ENCODE measurements around the gene ZNRF4. TPM values are rescaled to one million over a fixed set of nuclear protein-coding genes. Genes with fewer than 3 reads are reported as not detected.

Gene ZNRF4
- total and polyA plus RNA-seq, 2 donors (not counting 3 experiments of a cell fraction or from before 2014, with no cell fraction given), result not detected

DNA sequence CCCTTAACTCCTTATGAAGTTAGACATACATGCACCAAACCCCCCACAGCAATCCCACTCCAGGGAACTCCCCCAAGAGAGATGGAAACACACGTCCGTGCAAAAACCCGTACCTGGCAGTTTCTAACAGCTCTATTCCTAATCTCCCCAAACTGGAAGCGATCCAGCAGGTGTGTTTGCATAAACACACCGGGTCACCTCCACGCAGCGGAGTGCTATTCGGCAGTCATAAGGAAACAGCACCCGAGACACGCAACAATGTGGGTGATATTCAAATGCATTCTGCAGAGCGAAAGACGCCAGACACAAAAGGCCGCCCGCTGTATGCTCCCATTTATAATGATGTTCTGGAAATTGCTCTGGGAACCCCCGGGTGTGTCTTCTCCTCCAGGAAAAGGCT, 6.8 kb upstream of the ZNRF4 start:
- Histone ChIP-seq H4K20me1 (replicated peaks; ENCODE audit: control insufficient read depth, extremely low read depth, insufficient read depth, low read length) (no peaks in the 10 kb centered on the region), H3K9me3 (replicated peaks; ENCODE audit: control insufficient read depth, insufficient read depth, low read length) (no peaks in the 10 kb centered on the region), H3K27me3 (ENCODE audit: control insufficient read depth in 2 of 2, insufficient read depth in 2 of 2, low read length in 2 of 2) (no peaks in the 10 kb centered on the region), H3K9ac (replicated peaks; ENCODE audit: extremely low read depth, insufficient read depth, low read length) (no peak overlapping the region), H3K36me3 (ENCODE audit: control insufficient read depth in 2 of 2, extremely low read depth in 1 of 2, insufficient read depth in 2 of 2, low read length in 2 of 2) (no peaks in the 10 kb centered on the region), H3K27ac (ENCODE audit: insufficient read depth, low read depth, low read length) (no peak overlapping the region), H3K4me3 (replicated peaks in 1 of 3; ENCODE audit: insufficient read depth in 1 of 3, low read depth in 1 of 3, low read length in 3 of 3) (no peak overlapping the region), H3K79me2 (ENCODE audit: control insufficient read depth, insufficient read depth, low read length) (no peaks in the 10 kb centered on the region), H3K9me1 (replicated peaks; ENCODE audit: control insufficient read depth, extremely low read depth, insufficient read depth, low read length) (no peaks in the 10 kb centered on the region), H3K4me2 (ENCODE audit: insufficient read depth, low read length) (no peak overlapping the region), H3K4me1 (ENCODE audit: control insufficient read depth, extremely low read depth, insufficient read depth, low read length) (no peaks in the 10 kb centered on the region), H2AFZ (ENCODE audit: low read depth, low read length) (no peak overlapping the region)
- DNase-seq (ENCODE audit: low read depth, low spot score), result no peak
- no TSS peak for BruUV-seq (replicated peaks)
- ChIA-PET CTCF (interaction anchor here (0.5 kb wide), 1 partner anchor 125 kb away, joined by 3 read pairs; no protein-coding TSS in a partner anchor), POLR2A (no interaction called here)
- intact Hi-C loops (cut with micrococcal nuclease) (no loop called here), dilution Hi-C loops (cut with MboI; ENCODE audit: extremely low pct_ligation_motif_present, low sequenced_read_pairs) (no loop called here)
- no peak for FAIRE-seq
- TF ChIP-seq EZH2 (IDR thresholded peaks at IDR 0.05; ENCODE audit: borderline replicate concordance, low read depth, low read length, severe bottlenecking) (no peak), MYC (IDR thresholded peaks at IDR 0.05; ENCODE audit: low read depth, low read length) (no peak), GATA2 (IDR thresholded peaks at IDR 0.05; ENCODE audit: insufficient read depth, insufficient read length, low read depth, low read length) (no peak), JUN (IDR thresholded peaks at IDR 0.05; ENCODE audit: borderline replicate concordance, insufficient read depth, insufficient read length, low read depth) (no peak), FOS (IDR thresholded peaks at IDR 0.05; ENCODE audit: borderline replicate concordance, insufficient read depth, low read length) (no peak), POLR2A (IDR thresholded peaks at IDR 0.05; ENCODE audit: low read depth, low read length) (no peak), POLR2AphosphoS5 (IDR thresholded peaks at IDR 0.05; ENCODE audit: insufficient read depth, low read depth, low read length) (no peak)
- TF ChIP-seq, protein P1, sequence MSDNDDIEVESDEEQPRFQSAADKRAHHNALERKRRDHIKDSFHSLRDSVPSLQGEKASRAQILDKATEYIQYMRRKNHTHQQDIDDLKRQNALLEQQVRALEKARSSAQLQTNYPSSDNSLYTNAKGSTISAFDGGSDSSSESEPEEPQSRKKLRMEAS (IDR thresholded peaks at IDR 0.05; ENCODE audit: insufficient read depth, insufficient read length), result no peak
- TF ChIP-seq, protein P2, sequence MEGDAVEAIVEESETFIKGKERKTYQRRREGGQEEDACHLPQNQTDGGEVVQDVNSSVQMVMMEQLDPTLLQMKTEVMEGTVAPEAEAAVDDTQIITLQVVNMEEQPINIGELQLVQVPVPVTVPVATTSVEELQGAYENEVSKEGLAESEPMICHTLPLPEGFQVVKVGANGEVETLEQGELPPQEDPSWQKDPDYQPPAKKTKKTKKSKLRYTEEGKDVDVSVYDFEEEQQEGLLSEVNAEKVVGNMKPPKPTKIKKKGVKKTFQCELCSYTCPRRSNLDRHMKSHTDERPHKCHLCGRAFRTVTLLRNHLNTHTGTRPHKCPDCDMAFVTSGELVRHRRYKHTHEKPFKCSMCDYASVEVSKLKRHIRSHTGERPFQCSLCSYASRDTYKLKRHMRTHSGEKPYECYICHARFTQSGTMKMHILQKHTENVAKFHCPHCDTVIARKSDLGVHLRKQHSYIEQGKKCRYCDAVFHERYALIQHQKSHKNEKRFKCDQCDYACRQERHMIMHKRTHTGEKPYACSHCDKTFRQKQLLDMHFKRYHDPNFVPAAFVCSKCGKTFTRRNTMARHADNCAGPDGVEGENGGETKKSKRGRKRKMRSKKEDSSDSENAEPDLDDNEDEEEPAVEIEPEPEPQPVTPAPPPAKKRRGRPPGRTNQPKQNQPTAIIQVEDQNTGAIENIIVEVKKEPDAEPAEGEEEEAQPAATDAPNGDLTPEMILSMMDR (IDR thresholded peaks at IDR 0.05; ENCODE audit: extremely low read depth in 1 of 2, insufficient read depth in 1 of 2, low read depth in 1 of 2, low read length in 2 of 2), result no peak
